GM18505 (cell line): ENCODE results near the gene SGPL1.

Experiments
- ATAC-seq: cut with Tn5 transposase; IDR thresholded peaks from one replicate; pipeline ENCODE4 v1.9.1; 2021; ENCODE audit not compliant: unreplicated experiment
- POLR2A ChIP-seq: IDR thresholded peaks from 4 replicates; pipeline ENCODE4 v1.6.1; 2011; ENCODE audit warnings: borderline replicate concordance; ENCODE audit not compliant: insufficient read depth, insufficient read length; ENCODE audit errors: extremely low read depth

Gene SGPL1

DNA sequence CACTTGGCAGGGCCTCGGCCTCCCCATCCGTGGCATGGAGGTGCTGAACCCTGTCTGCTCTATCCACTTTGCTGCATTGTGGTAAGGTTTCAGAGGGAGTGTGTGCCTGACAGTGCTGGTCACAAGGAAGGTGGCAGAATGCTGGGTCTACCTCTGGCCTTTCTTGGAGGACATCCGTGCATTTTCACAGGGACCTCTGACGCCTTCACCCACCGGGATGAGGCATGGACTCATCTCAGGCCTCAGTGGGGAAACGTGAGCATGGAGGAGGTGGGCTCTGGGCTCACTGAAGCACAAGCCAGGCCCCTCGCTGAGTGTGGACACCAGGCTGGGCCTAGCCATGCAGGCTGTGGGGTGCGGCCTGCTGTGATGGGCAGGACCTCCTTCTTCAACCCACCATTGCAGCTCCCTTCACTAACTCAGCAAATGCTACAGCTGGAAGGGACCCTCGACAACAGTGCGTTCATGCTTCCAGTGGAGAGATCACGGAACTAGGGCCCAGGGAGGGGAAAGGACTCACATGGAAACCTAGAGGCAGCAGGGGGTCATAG lies 39.2 kb upstream of the SGPL1 start:
- TF ChIP-seq POLR2A = no peak
- ATAC-seq = no peak

GRCh38 chr10:70777063-70777875 lies 38.5 kb upstream of the SGPL1 start:
- ATAC-seq = no peak
- TF ChIP-seq POLR2A = no peak

DNA sequence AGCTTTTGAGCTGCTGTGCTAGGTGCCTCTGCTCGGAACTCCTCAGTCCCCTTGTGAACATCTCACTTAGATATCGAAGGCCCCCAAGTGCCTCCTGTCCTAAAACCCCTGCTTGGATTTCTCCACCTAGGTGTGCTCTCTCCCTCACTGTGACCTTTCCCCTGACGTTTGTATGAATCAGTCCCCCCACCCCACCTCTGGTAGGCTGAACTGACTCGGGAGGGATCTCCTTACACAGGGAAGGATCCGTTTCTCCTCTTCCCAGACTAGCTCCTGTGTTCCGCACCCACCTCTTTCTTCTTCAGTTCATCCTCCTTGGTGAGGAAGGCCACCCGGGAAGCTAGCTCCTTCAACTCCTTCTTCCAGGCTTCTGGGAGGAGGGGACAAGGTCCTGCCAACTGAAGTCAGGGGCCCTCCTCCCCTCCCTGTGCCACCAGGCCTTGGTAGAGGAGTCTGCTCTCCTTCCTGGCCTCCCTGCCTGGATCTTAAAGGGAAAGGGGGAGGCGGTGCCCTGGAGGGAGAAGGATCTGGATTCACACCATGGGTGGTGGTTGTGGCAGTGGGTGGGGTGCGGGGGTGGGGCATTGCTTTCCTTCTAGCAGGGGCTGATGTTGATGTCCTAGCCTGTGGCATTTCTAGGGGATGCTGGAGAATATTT lies 37.4 kb upstream of the SGPL1 start:
- TF ChIP-seq POLR2A = no peak
- ATAC-seq = no peak

DNA sequence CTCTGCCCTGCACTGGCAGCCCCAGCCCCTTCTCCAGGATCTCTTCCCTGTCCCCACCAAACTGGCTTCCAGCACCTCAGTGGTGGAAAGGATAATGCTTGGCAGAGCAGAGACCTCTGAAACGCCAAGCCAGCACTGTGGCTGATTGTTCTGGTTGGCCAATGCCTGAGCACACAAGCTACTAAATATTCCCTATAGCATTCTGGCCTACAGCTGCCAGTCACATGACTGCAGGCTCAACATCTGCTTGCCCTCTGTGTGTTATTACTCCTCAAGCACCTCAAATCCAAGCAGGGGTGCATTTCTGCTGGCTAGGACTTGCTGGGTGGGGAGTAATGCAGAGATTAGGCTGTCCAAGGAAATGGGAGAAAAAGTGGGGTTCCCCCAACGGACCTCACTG lies 36.7 kb upstream of the SGPL1 start:
- ATAC-seq = no peak
- TF ChIP-seq POLR2A = no peak

DNA sequence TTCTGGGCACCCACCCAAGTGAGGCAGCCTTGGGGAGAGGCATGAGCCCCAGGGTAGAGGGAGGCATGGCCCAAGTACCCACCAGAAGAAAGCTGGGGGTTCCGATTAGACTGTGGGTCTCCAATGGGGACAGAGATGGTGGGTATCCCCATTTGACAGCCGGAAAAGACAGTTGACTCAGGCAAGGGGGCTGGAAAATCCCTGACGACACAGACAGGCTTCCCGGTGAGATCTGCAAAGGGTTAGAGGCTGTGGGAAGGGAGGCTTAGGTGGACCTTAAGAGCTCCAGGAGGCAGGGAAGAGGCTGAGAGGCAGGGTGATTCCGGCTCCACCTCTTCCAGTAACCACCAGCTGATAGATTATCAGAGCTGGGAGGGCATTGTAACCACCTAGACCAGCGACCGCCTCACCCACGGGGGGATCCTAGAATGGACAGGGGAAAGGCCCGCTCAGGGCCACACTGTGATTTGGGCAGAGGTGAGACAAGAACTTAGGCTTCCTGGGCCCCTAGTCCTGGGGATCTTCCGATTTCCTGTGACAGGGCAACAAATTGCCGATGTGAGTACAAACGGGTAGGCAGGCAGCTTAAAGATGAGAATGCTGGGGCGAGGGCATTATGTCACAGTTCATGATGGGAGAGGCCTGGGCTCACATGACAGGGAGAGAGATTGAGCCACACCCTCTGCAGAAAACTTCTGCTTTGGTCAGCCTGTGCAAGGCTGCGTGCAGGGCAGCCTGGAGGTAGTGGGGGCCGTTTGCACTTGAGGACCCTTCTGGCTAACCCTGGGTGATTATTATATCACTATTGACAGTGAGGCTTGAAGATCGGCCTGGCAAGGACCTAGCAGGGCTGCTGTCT lies 36.0 kb upstream of the SGPL1 start:
- ATAC-seq = no peak
- TF ChIP-seq POLR2A = no peak

DNA sequence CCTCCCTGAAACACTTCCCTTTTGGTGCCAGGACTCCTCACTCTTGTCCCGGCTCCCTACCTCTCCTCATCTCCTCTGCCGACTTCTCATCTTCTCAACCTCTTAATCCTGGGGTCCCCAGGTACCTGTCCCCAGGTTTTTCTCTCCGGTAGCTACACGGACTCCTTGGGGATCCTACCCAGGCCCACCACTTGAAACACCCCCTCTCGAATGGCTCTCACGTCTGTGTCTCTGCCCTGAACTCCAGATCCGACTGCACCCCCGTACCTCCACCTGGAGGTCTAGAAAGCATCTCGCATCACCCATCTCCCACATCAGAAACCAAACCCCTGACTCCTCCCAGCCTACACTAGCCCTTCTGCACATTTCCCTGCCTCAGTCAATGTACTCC lies 35.4 kb upstream of the SGPL1 start:
- ATAC-seq = no peak
- no peak for TF ChIP-seq POLR2A

GRCh38 chr10:70780772-70781171 lies 35.0 kb upstream of the SGPL1 start:
- ATAC-seq = no peak
- no peak for TF ChIP-seq POLR2A

- ATAC-seq = no peak
- TF ChIP-seq POLR2A = no peak
These were observed 34.2 kb upstream of the SGPL1 start for GRCh38 chr10:70781461-70782051.

DNA sequence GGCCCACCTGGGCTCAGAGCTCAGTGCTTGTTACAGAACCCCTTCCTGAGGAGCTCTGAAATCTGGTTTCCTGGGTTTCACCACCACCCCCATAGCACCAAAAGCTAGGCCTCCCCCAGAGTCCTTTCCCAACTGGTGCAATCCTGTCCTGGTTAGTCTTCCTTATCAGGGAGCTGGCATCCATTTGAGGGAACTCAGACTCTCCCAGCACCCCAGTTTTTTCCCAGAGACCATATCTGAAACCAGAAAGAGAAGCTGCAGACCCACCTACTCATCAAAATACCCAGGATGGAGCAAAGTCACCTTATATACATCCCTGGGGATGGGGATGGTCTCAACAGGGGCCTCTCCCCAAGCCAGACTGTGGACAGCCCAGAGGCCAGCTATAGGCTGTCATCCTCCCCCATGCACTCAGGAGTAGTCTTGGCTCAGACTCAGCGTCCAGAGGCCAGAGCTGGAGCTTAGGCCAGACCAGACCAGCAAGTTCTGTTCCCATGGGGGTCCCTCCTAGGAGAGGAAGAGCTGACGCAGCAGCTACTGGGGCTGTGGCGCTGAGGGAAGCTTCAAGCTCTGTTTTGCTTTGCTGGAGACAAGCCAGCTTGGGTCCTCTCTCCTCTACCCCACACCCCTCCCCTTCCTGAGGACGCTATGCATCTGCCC lies 33.5 kb upstream of the SGPL1 start:
- TF ChIP-seq POLR2A = no peak
- no peak for ATAC-seq

- no peak for ATAC-seq
- TF ChIP-seq POLR2A = no peak
These were observed 32.7 kb upstream of the SGPL1 start for GRCh38 chr10:70782746-70783680.

DNA sequence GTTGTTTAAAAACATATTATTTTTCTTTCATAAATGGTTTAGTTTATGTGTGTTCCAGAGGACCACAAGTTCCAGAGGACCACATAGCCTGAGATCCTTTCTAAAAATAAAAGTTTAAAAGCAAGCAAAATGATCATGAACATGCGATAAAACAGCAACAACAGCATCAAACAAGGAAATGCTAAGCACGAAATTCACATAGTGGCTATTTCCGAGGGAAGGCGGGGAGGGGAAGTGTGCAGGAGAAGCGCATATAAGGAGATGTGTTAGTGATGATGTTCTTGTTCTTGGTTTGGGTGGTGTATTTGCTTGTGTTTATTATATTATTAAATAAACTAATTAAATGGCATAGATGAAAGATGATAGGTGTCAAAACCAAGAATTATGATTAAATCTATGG lies 31.7 kb upstream of the SGPL1 start:
- TF ChIP-seq POLR2A = no peak
- ATAC-seq = no peak
